HCT116 (cell line): Measurements from ENCODE around the gene DDB1. TPM values are rescaled to one million over a fixed set of nuclear protein-coding genes. Genes with fewer than 3 reads are reported as not detected.

Source experiments
- ATAC-seq: fragments of 200-7000 bp; cut with Tn5 transposase; 2 replicates; pipeline ENCODE4 v1.9.1; 2020; ENCODE audit warnings: mild to moderate bottlenecking, moderate library complexity
- BruUV-seq: library from RNA; stranded (reverse); fragments of 400-500 nt; replicated peaks from 2 replicates; lab custom pipeline; 2021; lab: Mats Ljungman, UMichigan
- CTCF ChIA-PET: fragments of 300-600 bp; sonication (Branson Sonifier 250); formaldehyde crosslinking; loops from one replicate; lab custom pipeline; 2021; ENCODE audit warnings: antibody characterized with exemption; lab: Charles Lee
- POLR2A ChIA-PET: fragments of 300-600, 350-600 bp; sonication (Branson Sonifier 250); formaldehyde crosslinking; loops from one replicate; lab custom pipeline; 2021; ENCODE audit warnings: antibody characterized with exemption; lab: Charles Lee
- RAD21 ChIA-PET, 2 experiments: fragments of 300-600 bp; sonication (Branson Sonifier 250); formaldehyde crosslinking; loops; one replicate each; lab custom pipeline; 2023; ENCODE audit warnings: low total read pairs in 2 of 2; ENCODE audit not compliant: uncharacterized antibody in 2 of 2, unreplicated experiment in 2 of 2, low non-redundant PET in 1 of 2; lab: Charles Lee
- DNase-seq: peaks from one replicate; pipeline ENCODE4 v3.0.0-alpha.2; 2010; ENCODE audit warnings: low read depth, low spot score
- H2AFZ ChIP-seq: fragments of 200-600 bp; shearing (Covaris generic), sonication (generic); 2 replicates; pipeline ENCODE4 v1.6.1; 2017; ENCODE audit warnings: low read depth, mixed run types, mixed read lengths, antibody characterized with exemption, low read length; ENCODE audit not compliant: poor library complexity, severe bottlenecking
- H3K27ac ChIP-seq: 2 replicates; pipeline ENCODE4 v1.5.1; 2012; ENCODE audit warnings: low read depth, low read length
- H3K27me3 ChIP-seq: fragments of 200-600 bp; sonication (generic); 2 replicates; pipeline ENCODE4 v1.6.1; 2016; ENCODE audit warnings: mixed run types, low read length, mixed read lengths; ENCODE audit not compliant: insufficient read depth
- H3K36me3 ChIP-seq, 2 experiments: fragments of 200-500 bp in 1 of 2; fragments of 200-600 bp in 1 of 2; sonication (Bioruptor generic) in 1 of 2; sonication (generic) in 1 of 2; 2 replicates each; pipeline versions ENCODE4 v1.5.1 to v1.6.1; 2014 to 2016; ENCODE audit warnings: low read length in 2 of 2, inconsistent platforms in 1 of 2, mixed read lengths in 1 of 2, mixed run types in 1 of 2; ENCODE audit not compliant: insufficient read depth in 2 of 2, control insufficient read depth in 1 of 2
- H3K4me1 ChIP-seq, 2 experiments: fragments of 200-600 bp in 1 of 2; sonication (generic) in 1 of 2; 2 replicates each; pipeline versions ENCODE4 v1.5.1 to v1.6.1; 2012 to 2017; ENCODE audit warnings: low read length in 2 of 2, inconsistent platforms in 1 of 2, mild to moderate bottlenecking in 1 of 2, mixed read lengths in 1 of 2, mixed run types in 1 of 2, moderate library complexity in 1 of 2; ENCODE audit not compliant: insufficient read depth in 2 of 2, control insufficient read depth in 1 of 2
- H3K4me2 ChIP-seq: fragments of 200-600 bp; sonication (generic); 2 replicates; pipeline ENCODE4 v1.6.1; 2017; ENCODE audit warnings: mixed run types, low read length, mixed read lengths
- H3K4me3 ChIP-seq, 2 experiments: fragments of 200-600 bp in 1 of 2; sonication (generic) in 1 of 2; replicated peaks in 1 of 2; 2 replicates each; pipeline ENCODE4 v1.5.1; 2011 to 2016; ENCODE audit warnings: low read length in 2 of 2, control low read depth in 1 of 2, low read depth in 1 of 2, mild to moderate bottlenecking in 1 of 2, mixed read lengths in 1 of 2, mixed run types in 1 of 2
- H3K79me2 ChIP-seq: fragments of 200-600 bp; sonication (generic); 2 replicates; pipeline ENCODE4 v1.6.1; 2017; ENCODE audit warnings: mild to moderate bottlenecking, mixed run types, low read length, moderate library complexity, mixed read lengths; ENCODE audit not compliant: insufficient read depth
- H3K9ac ChIP-seq: fragments of 200-600 bp; sonication (generic); 2 replicates; pipeline ENCODE4 v1.6.1; 2016; ENCODE audit warnings: low read length, mixed read lengths
- H3K9me2 ChIP-seq: fragments of 200-600 bp; sonication (generic), shearing (Covaris generic); 2 replicates; pipeline ENCODE4 v1.6.1; 2017; ENCODE audit warnings: mixed run types, mild to moderate bottlenecking, moderate library complexity; ENCODE audit not compliant: insufficient read depth
- H3K9me3 ChIP-seq, 2 experiments: fragments of 200-500 bp in 1 of 2; fragments of 200-600 bp in 1 of 2; sonication (Bioruptor generic) in 1 of 2; sonication (generic) in 1 of 2; 2 replicates each; pipeline ENCODE4 v1.6.1; 2014 to 2017; ENCODE audit warnings: low read length in 2 of 2, mixed read lengths in 2 of 2, inconsistent platforms in 1 of 2, low read depth in 1 of 2, mild to moderate bottlenecking in 1 of 2, mixed run types in 1 of 2, moderate library complexity in 1 of 2; ENCODE audit not compliant: control insufficient read depth in 1 of 2, insufficient read depth in 1 of 2
- H4K20me1 ChIP-seq: fragments of 200-600 bp; sonication (generic), shearing (Covaris generic); 2 replicates; pipeline ENCODE4 v1.6.1; 2017; ENCODE audit warnings: mixed run types, mild to moderate bottlenecking, moderate library complexity; ENCODE audit not compliant: insufficient read depth
- CEBPB ChIP-seq: IDR thresholded peaks from 2 replicates; pipeline ENCODE4 v1.6.1; 2012; ENCODE audit warnings: low read depth
- CTCF ChIP-seq, 3 experiments: fragments of 200-600 bp in 1 of 3; sonication (generic) in 1 of 3; IDR thresholded peaks in 2 of 3; conservative IDR thresholded peaks in 1 of 3; 2 replicates each; pipeline ENCODE4 v1.5.1; 2012 to 2017; ENCODE audit warnings: low read depth in 2 of 3, low read length in 2 of 3, antibody characterized with exemption in 1 of 3, borderline replicate concordance in 1 of 3, control low read depth in 1 of 3, mild to moderate bottlenecking in 1 of 3, mixed read lengths in 1 of 3, mixed run types in 1 of 3, moderate library complexity in 1 of 3; ENCODE audit not compliant: insufficient read depth in 1 of 3
- EGR1 ChIP-seq: IDR thresholded peaks from 2 replicates; pipeline ENCODE4 v1.6.1; 2012; ENCODE audit warnings: low read depth
- MAX ChIP-seq: IDR thresholded peaks from 2 replicates; pipeline ENCODE4 v1.6.1; 2012
- SIN3A ChIP-seq: IDR thresholded peaks from 2 replicates; pipeline ENCODE4 v1.6.1; 2012; ENCODE audit warnings: low read depth
- TCF7L2 ChIP-seq: IDR thresholded peaks from 2 replicates; pipeline ENCODE4 v1.7.0; 2011; ENCODE audit warnings: borderline replicate concordance, inconsistent platforms; ENCODE audit not compliant: insufficient read depth, insufficient read length; ENCODE audit errors: extremely low read depth
- ZFX ChIP-seq: fragments of 450-650 bp; IDR thresholded peaks from 2 replicates; pipeline ENCODE4 v1.6.1; 2017
- intact Hi-C: fragments of 100-400 bp; cut with micrococcal nuclease; formaldehyde crosslinking; loops from 2 replicates; pipeline ENCODE4 v1.10.0; 2022
- total RNA-seq: library from RNA; stranded (reverse); gene quantifications from one replicate; pipeline ENCODE4 v1.2.1, GENCODE V29; 2021; ENCODE audit not compliant: unreplicated experiment

The DDB1 gene
- total RNA-seq, 1 experiment from 2014 or later, result 269 TPM

GRCh38 chr11:61335355-61335710 lies 2.4 kb upstream of the DDB1 start:
- intact Hi-C loops, result loop anchor here (5.0 kb wide), 1 partner anchor 292 kb away; no protein-coding TSS in a partner anchor
- no TSS peak for BruUV-seq
- H2AFZ ChIP-seq, result no peak overlapping the region
- ATAC-seq (no peak), DNase-seq (no peak)
- TF ChIP-seq EGR1 (no peak), CEBPB (no peak), MAX (no peak), TCF7L2 (no peak), SIN3A (no peak), ZFX (0 out of 2 replicates have a peak, but pooled peaks have one; percentile 4), CTCF (IDR thresholded peaks at IDR 0.05 in 2 of 3, conservative IDR thresholded peaks at IDR 0.05 in 1 of 3; ENCODE audit: borderline replicate concordance in 1 of 3, insufficient read depth in 1 of 3, low read depth in 2 of 3, low read length in 2 of 3) (no peak)
- no peaks in the 10 kb centered on the region for H4K20me1 ChIP-seq
- H3K79me2 ChIP-seq, result peaks cover 51% of the 10 kb centered on the region
- ChIA-PET RAD21 (interaction anchor here (1.5 to 1.7 kb wide), 2 partner anchors 50 kb away, joined by 14 to 15 read pairs; no protein-coding TSS in a partner anchor), POLR2A (interaction anchor here (0.6 to 2.0 kb wide), 6 partner anchors 8 to 66 kb away, joined by 3 to 45 read pairs (median 6); partner anchors contain the start of genes CYB561A3, TMEM138 and TMEM216), CTCF (interaction anchor here (0.8 to 4.6 kb wide), 12 partner anchors 13 to 560 kb away, joined by 4 to 120 read pairs (median 8); partner anchors contain the start of genes CYB561A3 and TMEM138)
- no peaks in the 10 kb centered on the region for H3K9me2 ChIP-seq
- peaks cover 28 to 46% of the 10 kb centered on the region in 2 experiments for H3K4me1 ChIP-seq
- peak overlapping the region; percentile 93 for H3K4me2 ChIP-seq
- H3K27ac ChIP-seq, result peak overlapping the region; percentile 92
- H3K9me3 ChIP-seq, result no peaks in the 10 kb centered on the region
- no peak overlapping the region for H3K4me3 ChIP-seq
- peak overlapping the region; percentile 97; the same call in 1 of the 2 replicates for H3K9ac ChIP-seq
- no peaks in the 10 kb centered on the region for H3K27me3 ChIP-seq
- H3K36me3 ChIP-seq, result peaks cover 3 to 5% of the 10 kb centered on the region in 2 experiments; a peak in 2 of 4 replicates
